NCI-H2196 treated with DMSO at 0.1 percent for 48 hours (cell line): ENCODE measurements around the gene DXO.
"Not testable (repeated sequence)": the region's sequence is repeated elsewhere in the genome, so short reads cannot be mapped to it uniquely, and the experiment has no call there.

Experiments
- DNase-seq: peaks from one replicate; lab custom pipeline; 2025; ENCODE audit not compliant: unreplicated experiment; lab: John Stamatoyannopoulos, UW

DXO gene

DNA sequence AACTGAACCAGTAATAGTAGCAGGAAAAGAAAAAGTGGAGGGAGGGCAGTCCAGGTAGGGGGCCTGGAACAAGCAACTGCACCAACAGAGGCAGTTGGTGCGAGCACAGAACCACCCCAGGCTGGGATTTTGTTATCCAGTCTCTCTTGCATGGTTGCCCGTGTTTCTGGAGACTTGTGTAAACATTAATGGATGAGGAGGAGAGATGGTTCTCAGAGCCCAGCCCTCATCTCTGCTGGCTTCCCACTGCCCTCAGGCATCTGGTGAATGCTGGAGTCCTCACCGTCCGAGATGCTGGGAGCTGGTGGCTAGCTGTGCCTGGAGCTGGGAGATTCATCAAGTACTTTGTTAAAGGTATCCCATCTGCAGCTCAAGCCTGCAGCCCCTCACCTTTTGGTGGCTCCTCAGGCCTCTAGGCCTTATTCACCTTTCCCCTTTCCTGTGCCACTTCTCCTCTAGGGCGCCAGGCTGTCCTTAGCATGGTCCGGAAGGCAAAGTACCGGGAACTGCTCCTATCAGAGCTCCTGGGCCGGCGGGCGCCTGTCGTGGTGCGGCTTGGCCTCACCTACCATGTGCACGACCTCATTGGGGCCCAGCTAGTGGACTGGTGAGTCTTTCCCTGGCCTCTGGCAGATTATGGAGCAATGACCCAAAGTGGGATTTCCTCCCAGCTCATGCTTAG is 8.4 kb upstream of the DXO start:
- not testable (repeated sequence) for DNase-seq

DNA sequence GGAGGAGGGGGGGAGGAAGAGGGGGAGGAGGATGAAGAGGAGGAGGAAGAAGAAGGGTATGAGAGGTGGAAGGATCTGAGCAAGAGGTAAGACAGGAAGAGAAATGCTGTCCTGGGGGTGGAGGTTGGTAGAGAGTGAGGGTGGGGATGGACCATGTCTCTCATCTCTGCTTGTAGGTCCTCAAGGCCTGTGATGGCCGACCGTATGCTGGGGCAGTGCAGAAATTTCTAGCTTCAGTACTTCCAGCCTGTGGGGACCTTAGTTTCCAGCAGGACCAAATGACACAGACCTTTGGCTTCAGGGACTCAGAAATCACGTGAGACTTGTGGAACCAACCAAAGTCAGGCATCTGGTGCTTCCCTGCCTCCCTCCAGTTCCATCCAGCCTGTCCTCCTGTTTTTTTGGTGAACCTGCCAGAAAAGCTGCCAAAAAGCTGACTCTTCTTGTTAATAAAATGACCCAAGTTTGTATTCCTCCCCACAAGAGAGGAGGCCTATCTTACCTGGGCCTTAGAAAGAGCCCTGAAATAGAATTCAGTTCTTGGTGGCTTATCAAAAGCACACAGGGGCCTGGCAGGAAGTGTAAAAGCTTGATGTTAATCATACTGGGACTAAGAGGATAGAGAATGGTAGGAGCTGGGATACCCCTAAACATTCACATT is 7.4 kb upstream of the DXO start:
- no peak for DNase-seq

DNA sequence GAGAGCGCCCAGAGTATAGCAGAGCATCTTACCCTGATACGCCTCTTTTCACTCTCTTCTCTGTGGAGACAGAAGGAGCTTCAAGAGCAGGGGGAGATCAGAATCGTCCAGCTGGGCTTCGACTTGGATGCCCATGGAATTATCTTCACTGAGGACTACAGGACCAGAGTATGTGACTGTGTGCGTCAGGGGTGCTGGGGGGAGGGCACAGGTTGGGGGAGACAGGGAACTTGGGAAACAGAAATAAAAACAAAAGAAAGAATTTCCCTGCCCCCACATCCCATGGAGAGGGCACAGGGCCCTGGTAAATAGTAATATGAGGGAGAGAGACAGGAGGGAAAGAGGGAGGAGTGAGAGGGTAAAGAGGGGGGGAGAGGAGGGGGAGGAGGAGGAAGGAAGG is 6.9 kb upstream of the DXO start:
- DNase-seq: no peak

DNA sequence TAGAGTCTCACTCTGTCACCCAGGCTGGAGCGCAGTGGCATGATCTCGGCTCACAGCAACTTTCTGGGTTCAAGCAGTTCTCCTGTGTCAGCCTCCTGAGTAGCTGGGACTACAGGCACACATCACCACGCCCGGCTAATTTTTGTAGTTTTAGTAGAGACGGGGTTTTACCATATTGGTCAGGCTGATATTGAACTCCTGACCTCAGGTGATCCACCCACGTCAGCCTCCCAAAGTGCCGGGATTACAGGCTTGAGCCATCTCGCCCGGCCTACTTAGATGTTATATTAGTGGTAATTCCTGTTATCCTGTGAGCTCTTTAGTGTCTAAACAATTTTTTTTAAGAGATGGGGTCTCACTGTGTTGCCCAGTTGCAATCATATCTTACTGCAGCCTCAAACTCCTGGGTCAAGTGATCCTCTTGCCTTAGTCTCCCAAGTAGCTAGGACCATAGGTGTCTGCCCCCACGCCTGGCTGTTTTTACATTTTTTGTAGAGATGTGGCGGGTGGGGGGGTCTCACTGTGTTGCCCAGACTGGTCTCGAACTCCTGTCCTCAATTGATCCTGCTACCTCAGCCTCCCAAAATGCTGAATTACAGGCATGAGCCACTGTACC is 6.0 kb upstream of the DXO start:
- no peak for DNase-seq

DNA sequence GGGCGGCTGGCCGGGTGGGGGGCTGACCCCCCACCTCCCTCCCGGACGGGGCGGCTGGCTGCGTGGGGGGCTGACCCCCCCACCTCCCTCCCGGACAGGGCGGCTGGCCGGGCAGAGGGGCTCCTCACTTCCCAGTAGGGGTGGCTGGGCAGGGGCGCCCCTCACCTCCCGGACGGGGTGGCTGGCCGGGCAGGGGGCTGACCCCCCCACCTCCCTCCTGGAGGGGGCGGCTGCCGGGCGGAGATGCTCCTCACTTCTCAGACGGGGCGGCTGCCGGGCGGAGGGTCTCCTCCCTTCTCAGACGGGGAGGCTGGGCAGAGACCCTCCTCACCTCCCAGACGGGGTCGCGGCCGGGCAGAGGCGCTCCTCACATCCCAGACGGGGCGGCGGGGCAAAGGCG is 4.1 kb upstream of the DXO start:
- not testable (repeated sequence) for DNase-seq

DNA sequence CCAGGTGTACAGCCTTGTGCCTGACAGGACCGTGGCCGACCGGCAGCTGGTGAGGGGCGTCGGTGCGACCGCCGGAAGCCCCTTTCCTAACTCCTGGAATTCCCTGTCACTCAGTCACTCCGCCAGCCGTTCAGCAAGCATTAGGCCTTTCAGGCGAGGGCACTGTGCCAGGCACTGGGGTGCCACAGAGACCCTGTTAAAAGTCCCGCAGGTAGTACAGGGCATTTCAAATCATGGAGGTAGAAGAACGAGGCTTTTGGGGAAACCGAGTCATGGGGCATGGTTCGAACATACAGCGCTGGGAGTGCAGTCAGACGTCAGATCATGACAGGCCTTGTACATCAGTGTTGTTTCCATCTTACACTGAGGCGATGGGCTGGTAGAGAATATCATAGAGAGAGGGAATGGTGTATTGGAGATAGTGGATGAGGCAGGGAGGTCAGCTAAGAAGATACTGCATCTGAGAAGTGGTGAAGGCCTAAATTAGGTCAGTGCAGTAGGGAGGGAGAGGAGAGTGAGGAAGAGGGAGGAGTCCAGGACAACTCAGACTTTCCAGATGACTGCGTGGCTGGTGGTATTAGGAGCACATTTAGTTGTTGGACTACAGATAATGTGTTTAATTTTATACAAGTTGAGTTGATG is 892 bp upstream of the DXO start:
- no peak for DNase-seq

DNA sequence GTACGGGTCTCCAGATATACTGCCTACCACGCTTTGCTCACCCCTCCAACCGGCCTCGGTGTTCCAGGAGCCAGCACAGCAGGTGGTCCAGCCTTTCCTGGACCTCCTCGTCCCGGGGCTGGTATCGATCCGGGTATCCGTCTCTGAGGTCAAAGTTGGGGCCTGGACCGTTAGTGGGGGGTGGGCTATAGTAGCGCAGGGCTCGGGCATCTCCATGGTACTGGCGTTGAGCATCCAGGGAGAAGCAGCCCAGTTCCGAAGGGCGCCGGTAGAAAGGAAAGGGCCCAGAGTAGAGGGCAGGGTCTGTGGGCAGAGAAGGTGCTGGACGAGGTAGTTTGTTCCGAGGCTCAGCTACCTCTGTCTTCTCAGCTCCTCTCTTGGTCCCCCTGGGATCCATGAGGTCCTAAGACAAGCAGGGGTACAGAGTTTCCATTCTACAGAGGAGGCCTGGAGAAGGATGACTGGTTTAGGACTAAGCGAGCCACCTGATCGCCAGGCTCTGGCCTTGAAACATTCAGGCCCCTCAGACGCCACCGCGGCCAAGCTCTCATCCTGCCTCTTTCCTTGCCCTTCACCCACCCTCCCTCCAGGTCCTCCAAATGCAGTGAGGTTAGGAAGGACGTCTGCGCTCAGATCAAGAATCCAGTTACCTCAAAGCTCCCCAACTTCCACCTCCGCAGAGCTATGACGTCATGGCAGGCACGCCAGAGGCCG is 502 bp downstream of the DXO start:
- DNase-seq: no peak

DNA sequence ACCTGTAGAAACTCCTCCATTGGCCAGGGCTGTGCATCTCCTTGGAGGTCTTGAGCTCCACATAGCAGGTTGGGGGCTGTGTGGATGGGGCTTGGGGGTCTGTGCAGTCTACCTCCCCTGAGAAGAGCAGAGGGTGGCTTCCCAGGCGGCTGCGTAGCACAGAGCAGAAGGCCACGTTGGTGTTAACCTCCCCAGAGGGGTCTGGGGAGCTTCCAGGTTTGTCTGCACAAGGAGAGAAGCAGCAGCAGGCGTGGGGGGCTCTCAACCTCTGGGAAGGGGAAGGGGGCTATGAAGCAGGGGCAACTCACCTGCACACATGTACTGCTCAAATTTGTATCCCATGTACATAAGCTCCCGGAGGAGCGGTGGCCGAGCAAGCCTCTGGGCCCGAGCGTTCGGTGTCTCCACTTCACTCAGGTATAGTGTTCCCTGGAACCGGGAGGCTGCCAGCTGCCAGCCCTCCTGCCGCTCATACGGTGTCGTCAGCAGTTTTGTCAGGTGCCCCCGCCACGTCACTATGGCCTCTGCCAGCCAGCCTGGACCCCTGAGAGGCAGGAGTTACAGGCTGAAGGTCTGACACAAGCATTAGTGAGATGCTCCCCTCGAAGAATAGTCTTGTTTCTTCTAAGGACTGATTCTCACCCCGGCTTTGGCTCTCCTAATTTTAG is 1.2 kb downstream of the DXO start:
- peak; percentile 58 for DNase-seq

DNA sequence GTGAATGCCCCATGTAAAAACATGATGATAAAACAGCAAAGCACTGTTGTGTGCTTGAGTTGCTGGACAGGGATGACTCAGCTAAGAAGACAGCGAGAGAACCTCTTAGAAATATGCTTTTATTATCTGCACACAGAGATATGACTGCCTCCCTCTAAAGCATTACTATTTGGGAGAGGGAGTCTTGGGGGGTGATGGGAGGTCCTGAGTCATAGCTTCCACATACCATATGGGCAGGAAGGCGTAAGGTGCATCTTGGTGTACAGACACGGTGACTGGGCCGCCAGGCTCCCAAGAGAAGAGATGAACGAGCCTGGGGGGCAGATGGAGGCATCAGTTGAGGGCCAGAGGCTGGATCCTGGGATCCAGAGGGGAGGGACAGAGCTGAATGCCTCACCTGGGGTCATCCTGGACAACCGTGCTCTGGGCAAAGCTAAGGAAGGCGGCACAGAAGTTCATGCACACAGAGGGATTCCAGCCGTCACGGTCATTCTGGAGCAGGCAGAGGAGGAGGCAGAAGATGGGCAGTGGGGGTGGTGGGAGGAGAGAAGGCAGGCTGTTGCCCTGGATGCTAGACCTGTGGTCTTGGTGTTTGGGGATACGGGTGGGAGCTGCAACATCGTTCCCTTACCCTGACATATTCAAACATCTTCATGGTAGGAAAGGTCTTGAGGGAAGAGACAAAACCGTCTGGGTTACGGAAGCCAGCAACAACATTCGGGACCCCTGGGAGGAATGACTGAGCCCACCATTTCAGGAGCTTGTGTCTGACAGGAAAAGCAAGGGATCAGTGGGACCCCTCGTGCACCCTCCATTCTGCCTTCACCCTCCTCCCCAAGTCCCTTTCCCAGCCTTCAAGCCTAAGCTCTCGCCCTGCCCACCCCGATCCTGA is 2.0 kb downstream of the DXO start:
- DNase-seq: no peak

DNA sequence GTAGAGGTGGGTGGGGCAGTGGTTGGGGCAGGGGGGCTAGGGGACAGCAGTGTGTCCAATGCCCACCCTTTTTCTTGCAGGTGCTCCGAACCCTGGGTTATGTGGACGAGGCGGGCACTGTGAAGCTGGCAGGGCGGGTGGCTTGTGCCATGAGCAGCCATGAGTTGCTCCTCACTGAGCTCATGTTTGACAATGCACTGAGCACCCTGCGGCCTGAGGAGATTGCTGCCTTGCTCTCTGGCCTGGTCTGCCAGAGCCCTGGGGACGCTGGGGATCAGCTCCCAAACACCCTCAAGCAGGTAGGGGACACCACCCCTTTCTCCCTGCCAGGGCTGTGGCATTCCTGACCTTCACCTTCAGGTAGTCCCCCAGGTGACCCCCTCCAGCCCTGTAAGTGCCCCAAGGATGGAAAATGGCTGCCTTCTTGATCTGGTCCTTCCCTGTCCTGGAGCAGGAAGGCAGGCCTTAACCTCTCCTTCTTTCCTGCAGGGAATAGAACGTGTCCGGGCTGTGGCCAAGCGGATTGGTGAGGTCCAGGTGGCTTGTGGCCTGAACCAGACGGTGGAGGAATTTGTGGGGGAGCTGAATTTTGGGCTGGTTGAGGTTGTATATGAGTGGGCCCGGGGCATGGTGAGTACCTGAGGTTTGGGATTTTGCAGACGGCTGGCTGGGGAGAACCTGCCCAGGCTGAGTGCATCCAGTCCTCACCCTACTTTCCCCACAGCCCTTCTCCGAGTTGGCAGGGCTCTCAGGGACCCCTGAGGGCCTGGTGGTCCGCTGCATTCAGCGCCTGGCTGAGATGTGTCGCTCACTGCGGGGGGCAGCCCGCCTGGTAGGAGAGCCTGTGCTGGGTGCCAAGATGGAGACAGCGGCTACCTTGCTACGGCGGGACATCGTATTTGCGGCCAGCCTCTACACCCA is 2.9 kb downstream of the DXO start:
- DNase-seq: no peak

DNA sequence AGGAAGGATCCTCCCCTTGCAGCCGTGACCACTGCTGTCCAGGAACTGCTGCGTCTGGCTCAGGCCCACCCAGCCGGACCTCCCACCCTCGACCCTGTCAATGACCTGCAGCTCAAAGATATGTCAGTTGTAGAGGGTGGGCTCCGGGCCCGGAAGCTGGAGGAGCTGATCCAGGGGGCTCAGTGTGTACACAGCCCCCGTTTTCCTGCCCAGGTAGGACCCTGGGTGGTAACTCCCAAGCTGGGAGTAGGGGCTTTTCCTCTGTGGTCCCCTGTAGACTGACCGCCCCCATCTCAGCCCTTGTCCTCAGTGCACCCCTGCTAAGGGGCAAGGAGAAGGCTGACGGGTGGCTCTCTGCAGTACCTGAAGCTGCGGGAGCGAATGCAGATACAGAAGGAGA is 3.6 kb downstream of the DXO start:
- DNase-seq: no peak

DNA sequence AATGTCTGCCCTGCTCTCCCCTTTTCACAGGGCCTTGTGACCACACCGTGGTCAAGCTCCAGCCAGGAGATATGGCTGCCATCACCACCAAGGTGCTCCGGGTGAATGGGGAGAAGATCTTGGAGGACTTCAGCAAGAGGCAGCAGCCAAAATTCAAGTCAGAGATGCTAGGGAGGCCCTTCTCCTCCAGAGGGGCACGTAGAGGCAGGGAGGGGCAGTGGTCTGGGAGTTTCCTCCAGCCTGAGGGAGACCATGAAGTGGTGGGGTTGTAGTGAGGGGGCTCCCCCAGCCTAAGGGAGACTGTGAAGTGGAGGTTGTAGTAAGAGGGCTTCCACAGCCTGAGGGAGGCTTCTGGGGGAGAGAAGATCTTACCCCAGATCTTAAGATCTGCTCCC is 4.0 kb downstream of the DXO start:
- no peak for DNase-seq

DNA sequence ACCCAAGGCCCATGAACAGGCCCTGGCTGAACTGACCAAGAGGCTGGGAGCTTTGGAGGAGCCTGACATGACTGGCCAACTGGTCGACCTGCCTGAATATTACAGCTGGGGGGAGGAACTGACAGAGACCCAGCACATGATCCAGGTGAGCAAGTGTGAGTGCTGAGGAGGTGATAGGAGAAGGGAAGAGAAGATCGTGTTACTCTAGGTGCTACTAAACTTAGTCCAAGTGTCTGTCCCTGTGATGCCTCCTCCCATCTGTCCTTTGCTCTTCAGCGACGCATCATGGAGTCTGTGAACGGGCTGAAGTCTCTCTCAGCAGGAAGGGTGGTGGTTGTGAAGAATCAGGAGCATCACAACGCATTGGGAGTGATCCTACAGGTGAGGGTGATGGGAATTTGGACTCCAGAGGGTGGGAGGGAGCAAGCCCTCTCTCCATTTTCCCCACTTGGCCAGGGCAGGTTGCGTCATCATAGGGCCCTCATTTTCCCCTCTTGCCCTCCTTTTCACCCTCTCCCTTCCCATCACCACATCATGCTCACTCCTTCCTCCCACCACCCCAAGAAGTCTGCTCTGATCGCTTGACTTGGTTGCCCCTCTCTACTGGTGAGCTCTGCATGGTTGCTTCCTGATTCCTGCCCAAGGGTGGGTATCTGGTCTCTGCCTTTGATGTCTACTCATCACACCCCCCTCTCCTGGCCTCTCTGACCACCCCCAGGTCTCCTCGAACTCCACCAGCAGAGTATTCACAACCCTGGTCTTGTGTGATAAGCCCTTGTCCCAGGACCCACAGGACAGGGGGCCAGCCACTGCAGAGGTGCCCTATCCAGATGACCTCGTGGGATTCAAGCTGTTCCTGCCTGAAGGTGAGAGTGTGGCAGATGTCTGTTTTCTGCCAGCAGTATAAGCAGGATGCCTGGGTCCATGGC is 4.7 kb downstream of the DXO start:
- no peak for DNase-seq

DNA sequence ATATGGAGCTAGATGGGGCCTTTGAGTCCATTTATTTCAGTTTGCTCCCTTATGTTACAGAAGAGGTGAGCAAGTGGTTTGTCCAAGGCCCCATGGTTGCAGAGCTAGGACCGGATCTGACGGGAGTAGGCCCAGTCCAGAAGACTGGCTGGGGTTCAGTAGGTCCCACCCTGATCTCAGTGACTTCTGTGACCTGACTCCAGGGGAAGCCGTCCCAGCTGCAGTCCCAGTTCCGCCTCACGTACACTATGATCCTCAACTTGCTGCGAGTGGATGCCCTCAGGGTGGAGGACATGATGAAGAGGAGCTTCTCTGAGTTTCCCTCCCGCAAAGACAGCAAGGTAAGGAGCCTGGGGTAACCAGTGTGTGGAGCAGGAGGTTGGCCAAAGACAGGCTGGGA is 5.4 kb downstream of the DXO start:
- no peak for DNase-seq

DNA sequence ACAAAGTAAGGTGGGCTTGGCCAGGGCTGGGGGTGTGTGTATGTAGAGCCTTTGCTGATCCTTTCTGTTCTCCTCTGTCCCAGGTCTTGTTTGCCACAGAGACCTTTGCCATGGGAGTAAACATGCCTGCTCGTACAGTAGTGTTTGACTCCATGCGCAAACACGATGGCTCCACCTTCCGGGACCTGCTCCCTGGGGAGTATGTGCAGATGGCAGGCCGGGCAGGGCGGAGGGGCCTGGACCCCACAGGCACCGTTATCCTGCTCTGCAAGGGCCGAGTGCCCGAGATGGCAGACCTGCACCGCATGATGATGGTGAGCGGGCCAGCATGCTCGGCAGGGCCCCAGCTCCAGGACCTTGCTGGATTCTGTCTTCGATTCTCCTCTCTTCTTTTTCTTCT is 6.2 kb downstream of the DXO start:
- no peak for DNase-seq

DNA sequence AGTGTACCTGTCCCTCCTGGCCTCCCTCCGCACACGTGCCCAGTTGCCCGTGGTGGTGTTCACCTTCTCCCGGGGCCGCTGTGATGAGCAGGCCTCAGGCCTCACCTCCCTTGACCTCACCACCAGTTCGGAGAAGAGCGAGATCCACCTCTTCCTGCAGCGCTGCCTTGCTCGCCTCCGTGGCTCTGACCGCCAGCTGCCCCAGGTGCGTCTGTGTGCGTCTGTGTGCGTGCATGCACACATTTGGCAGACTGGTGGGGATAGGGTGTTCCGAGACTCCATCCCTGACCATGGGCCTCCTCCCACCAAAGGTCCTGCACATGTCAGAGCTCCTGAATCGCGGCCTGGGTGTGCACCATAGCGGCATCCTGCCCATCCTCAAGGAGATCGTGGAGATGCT is 8.0 kb downstream of the DXO start:
- no peak for DNase-seq

DNA sequence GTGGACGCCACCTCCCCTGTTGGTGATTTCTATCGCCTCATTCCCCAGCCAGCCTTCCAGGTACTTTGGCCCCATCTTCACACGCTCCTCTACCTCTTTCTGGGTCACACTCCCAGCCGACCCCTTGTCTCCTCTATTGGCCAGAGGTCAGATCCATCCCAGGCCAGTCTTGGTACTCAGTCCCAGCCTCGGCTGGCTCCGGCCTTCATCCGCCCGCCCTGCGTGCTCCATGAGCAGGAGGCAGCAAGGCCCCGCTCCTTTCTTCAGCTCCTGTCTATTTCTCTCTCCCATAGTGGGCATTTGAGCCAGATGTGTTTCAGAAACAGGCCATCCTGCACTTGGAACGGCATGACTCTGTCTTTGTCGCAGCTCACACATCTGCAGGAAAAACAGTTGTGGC is 10.3 kb downstream of the DXO start:
- no peak for DNase-seq
